Sigmoid colon (tissue), 7 donors: ENCODE results near the gene PTPRD. TPM values are rescaled to one million over a fixed set of nuclear protein-coding genes. Genes with fewer than 3 reads are reported as not detected.

Experiments used
- DNase-seq: peaks from one replicate; pipeline ENCODE4 v3.0.0-alpha.2; 2019
- H3K27ac ChIP-seq, 4 donors: fragments of 200-600 bp; sonication (generic); one replicate each; pipeline ENCODE4 v1.5.1; 2016 to 2019; ENCODE audit warnings: mild to moderate bottlenecking in 1 of 4
- H3K27me3 ChIP-seq, 3 donors: fragments of 200-600 bp; sonication (generic); one replicate each; pipeline ENCODE4 v1.5.1; 2019; ENCODE audit warnings: mild to moderate bottlenecking in 1 of 3
- H3K36me3 ChIP-seq, 4 donors: fragments of 200-600 bp; sonication (generic); one replicate each; pipeline ENCODE4 v1.5.1; 2016 to 2019
- H3K4me1 ChIP-seq, 4 donors: fragments of 200-600 bp; sonication (generic); one replicate each; pipeline ENCODE4 v1.5.1; 2017 to 2019
- H3K4me3 ChIP-seq, 4 donors: fragments of 200-600 bp; sonication (generic); one replicate each; pipeline ENCODE4 v1.5.1; 2017 to 2019; ENCODE audit warnings: mild to moderate bottlenecking in 2 of 4, moderate library complexity in 1 of 4
- H3K9me3 ChIP-seq, 4 donors: fragments of 200-600 bp in 3 of 4; sonication (generic) in 3 of 4; one replicate each; pipeline versions ENCODE4 v1.5.1 to v1.6.1; 2013 to 2019
- CTCF ChIP-seq, 4 experiments: fragments of 450-650 bp in 3 of 4; fragments of 200-600 bp in 1 of 4; IDR thresholded peaks; one replicate each; pipeline ENCODE4 v1.5.1; 2016 to 2019; ENCODE audit warnings: antibody characterized with exemption in 4 of 4, mild to moderate bottlenecking in 3 of 4, moderate library complexity in 2 of 4
- EP300 ChIP-seq, 4 donors: sonication (generic); formaldehyde crosslinking; IDR thresholded peaks; one replicate each; pipeline ENCODE4 v1.6.1; 2017; ENCODE audit warnings: antibody characterized with exemption in 4 of 4
- POLR2A ChIP-seq, 2 donors: fragments of 450-650 bp; IDR thresholded peaks; one replicate each; pipeline ENCODE4 v1.6.1; 2016; ENCODE audit warnings: antibody characterized with exemption in 2 of 2, mild to moderate bottlenecking in 2 of 2, moderate library complexity in 2 of 2
- POLR2AphosphoS5 ChIP-seq, 4 donors: sonication (generic); formaldehyde crosslinking; IDR thresholded peaks; one replicate each; pipeline ENCODE4 v1.6.1; 2017; ENCODE audit warnings: antibody characterized with exemption in 4 of 4
- WGBS, 2 donors: extraction: QIAGEN DNeasy Blood & Tissue Kit; methylation state at CpG; one replicate each; pipeline ENCODE4 v1.1.7; 2013; 5-methylcytosine and 5-hydroxymethylcytosine counted together
- intact Hi-C: fragments of 100-400 bp; cut with DNase I; formaldehyde crosslinking; loops from one replicate; pipeline ENCODE4 v1.15.1; 2023
- polyA plus RNA-seq, 3 donors: library from polyadenylated mRNA; stranded (reverse); fragments of 200-250 nt; gene quantifications; one replicate each; pipeline ENCODE4 v1.2.3, GENCODE V29; 2013
- total RNA-seq, 4 donors: library from RNA; depleted of rRNA; stranded (reverse); fragments of >200 nt; gene quantifications; one replicate each; pipeline ENCODE4 v1.1.0, GENCODE V29; 2016
- donor health status: healthy with polysubstance abuse.
- donor health status: Bipolar disorder and iron deficiency.
- donor health status: healthy.

The PTPRD gene
- total and polyA plus RNA-seq, 7 donors = 1.2 to 18.3 (median 6.3) TPM

- no peak overlapping the region for H3K27ac ChIP-seq
- intact Hi-C loops = no loop called here
- TF ChIP-seq POLR2AphosphoS5 (IDR thresholded peaks at IDR 0.05) = no peak
- no peak for TF ChIP-seq POLR2A (IDR thresholded peaks at IDR 0.05)
- no peak for TF ChIP-seq EP300 (IDR thresholded peaks at IDR 0.05)
- no peak for TF ChIP-seq CTCF (IDR thresholded peaks at IDR 0.05)
- H3K4me1 ChIP-seq = no peaks in the 10 kb centered on the region
- H3K4me3 ChIP-seq = no peak overlapping the region
- no peak for DNase-seq
- no peaks in the 10 kb centered on the region for H3K9me3 ChIP-seq
- H3K36me3 ChIP-seq = no peaks in the 10 kb centered on the region
- 89 to 94% methylated on average over 3 of the region's 3 CpGs for WGBS, 2 donors
- H3K27me3 ChIP-seq = no peaks in the 10 kb centered on the region
Measured at GRCh38 chr9:8297047-8297446, 2315.8 kb downstream of the PTPRD start.

GRCh38 chr9:8292657-8293056 lies 2320.1 kb downstream of the PTPRD start:
- no peak for TF ChIP-seq POLR2AphosphoS5 (IDR thresholded peaks at IDR 0.05)
- no peak for TF ChIP-seq EP300 (IDR thresholded peaks at IDR 0.05)
- no peak for TF ChIP-seq POLR2A (IDR thresholded peaks at IDR 0.05)
- no peak for TF ChIP-seq CTCF (IDR thresholded peaks at IDR 0.05)
- no peaks in the 10 kb centered on the region for H3K36me3 ChIP-seq
- no peaks in the 10 kb centered on the region for H3K27me3 ChIP-seq
- intact Hi-C loops = no loop called here
- 93 to 96% methylated on average over 4 of the region's 4 CpGs for WGBS, 2 donors
- no peak overlapping the region for H3K27ac ChIP-seq
- no peaks in the 10 kb centered on the region for H3K9me3 ChIP-seq
- no peak overlapping the region for H3K4me3 ChIP-seq
- no peaks in the 10 kb centered on the region for H3K4me1 ChIP-seq
- DNase-seq = no peak

GRCh38 chr9:8289681-8290080 lies 2323.1 kb downstream of the PTPRD start:
- H3K4me3 ChIP-seq = no peak overlapping the region
- H3K36me3 ChIP-seq = no peaks in the 10 kb centered on the region
- 17 to 61% methylated on average over 2 of the region's 2 CpGs for WGBS, 2 donors
- H3K27me3 ChIP-seq = no peaks in the 10 kb centered on the region
- H3K27ac ChIP-seq = no peak overlapping the region
- no peak for DNase-seq
- TF ChIP-seq POLR2AphosphoS5 (IDR thresholded peaks at IDR 0.05) (no peak), CTCF (IDR thresholded peaks at IDR 0.05) (no peak), POLR2A (IDR thresholded peaks at IDR 0.05) (no peak), EP300 (IDR thresholded peaks at IDR 0.05) (no peak)
- H3K4me1 ChIP-seq = no peaks in the 10 kb centered on the region
- intact Hi-C loops = no loop called here
- H3K9me3 ChIP-seq = no peaks in the 10 kb centered on the region

- Histone ChIP-seq H3K36me3 (no peaks in the 10 kb centered on the region), H3K27me3 (no peaks in the 10 kb centered on the region), H3K4me3 (no peak overlapping the region), H3K4me1 (no peaks in the 10 kb centered on the region), H3K27ac (no peak overlapping the region), H3K9me3 (no peaks in the 10 kb centered on the region)
- intact Hi-C loops = no loop called here
- WGBS, 2 donors = 26 to 56% methylated on average over 2 of the region's 2 CpGs
- no peak for DNase-seq
- TF ChIP-seq POLR2AphosphoS5 (IDR thresholded peaks at IDR 0.05) (no peak), EP300 (IDR thresholded peaks at IDR 0.05) (no peak), POLR2A (IDR thresholded peaks at IDR 0.05) (no peak), CTCF (IDR thresholded peaks at IDR 0.05) (no peak)
Measured at GRCh38 chr9:8287970-8288369, 2324.8 kb downstream of the PTPRD start.

GRCh38 chr9:8287501-8287900 lies 2325.3 kb downstream of the PTPRD start:
- Histone ChIP-seq H3K27ac (no peak overlapping the region), H3K4me1 (no peaks in the 10 kb centered on the region), H3K36me3 (no peaks in the 10 kb centered on the region), H3K9me3 (no peaks in the 10 kb centered on the region), H3K27me3 (no peaks in the 10 kb centered on the region), H3K4me3 (no peak overlapping the region)
- intact Hi-C loops = no loop called here
- DNase-seq = no peak
- WGBS, 2 donors = 16 to 56% methylated on average over 2 of the region's 2 CpGs
- no peak for TF ChIP-seq POLR2A (IDR thresholded peaks at IDR 0.05)
- TF ChIP-seq POLR2AphosphoS5 (IDR thresholded peaks at IDR 0.05) = no peak
